ENCODE measurements around the gene ATP5ME.
"Not testable (repeated sequence)": the region's sequence is repeated elsewhere in the genome, so short reads cannot be mapped to it uniquely, and the experiment has no call there.

ATP5ME gene

DNA sequence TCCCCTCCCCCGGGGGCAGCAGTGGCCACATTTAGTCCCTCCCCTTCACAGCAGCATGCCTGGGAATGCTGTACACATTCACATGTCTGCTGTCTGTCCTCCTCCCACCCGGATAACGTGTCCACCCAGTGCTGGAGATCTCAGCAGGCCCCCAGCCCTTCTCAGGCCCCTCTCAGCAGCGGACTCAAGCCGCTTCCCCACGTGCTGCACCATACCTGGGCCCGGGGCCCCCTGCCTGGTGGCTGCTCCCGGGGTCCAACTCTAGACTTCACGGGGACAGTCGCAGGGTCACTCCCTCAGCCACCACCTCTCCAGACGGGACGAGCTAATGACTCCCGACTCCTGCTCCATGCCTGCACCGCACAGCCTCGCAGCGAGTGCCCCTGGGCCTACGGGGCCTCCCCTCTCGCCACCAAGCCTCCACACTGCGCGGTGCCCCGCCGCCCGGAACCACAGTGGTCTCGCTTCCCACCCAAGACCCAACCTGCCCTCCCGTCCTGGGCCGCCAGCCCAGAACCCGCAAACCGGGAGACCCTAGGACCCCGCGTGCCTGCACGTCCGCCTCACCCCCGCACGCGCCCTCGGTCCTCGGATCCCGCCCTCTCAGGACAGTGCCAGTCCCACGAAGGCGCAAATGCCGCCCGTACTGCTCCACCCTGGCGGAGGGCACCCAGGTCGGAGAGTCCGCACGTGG is 30.3 kb upstream of the ATP5ME start:
- no peak for DNase-seq

DNA sequence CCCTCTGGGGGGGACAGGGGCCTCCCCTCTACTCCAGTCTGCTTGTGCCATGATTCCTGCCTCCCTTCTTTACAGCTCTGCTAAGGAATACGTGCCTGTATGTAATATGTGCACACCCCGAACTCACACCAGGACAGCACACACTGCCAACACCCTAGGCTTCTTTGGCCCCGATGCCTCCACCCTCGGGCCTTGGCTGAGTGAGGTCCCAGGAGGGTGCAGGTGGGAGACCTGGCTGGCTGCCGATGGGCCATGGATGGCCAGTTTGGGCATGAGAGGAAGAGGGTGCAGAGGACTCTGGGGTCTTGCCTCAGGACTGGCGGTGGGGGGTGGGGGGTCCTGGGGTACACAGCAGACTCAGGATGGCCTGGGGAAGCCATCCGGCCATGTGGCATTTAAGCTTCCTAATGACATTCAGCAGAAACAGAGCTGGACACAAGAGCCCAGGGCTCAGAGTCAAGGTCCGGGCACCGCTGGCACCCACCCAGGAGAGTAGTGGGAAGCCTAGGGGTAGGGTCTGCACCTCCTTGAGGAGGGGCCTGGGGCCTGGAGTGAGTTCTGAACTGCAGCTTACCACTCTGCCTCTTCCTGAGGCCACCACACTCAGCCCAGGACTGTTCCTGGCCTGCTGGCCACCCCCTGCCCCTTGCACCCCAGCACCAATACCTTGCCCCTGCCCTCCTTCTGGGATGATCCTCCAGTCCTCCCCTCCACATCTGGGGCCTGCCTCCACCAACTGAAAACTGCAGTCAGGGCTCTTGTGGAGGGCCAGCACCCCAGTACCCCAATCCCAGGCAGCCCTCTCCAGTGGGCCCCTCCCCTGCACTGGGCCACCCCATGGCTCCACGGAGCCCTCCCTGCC is 29.5 kb upstream of the ATP5ME start:
- DNase-seq = no peak

DNA sequence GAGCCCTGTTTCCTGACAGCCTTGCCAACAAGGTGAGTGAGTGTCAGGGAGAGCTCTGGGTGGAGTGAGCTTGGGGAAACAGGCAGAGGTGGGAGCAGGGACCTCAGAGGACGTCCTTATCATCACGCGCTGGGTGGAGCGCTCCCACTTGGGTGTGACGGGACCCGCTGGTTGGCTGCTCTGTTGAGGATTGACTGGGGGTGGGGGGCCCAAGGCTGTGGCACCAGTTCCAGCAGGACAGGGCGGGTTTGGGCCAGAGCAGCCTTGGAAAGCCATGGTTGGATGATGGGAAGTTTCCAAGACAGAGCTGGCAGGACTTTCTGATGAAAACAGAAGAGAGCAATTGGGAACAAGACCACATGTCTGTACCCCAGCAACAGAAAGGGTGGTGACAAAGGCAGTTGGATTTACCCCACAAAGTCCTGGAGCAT is 28.6 kb upstream of the ATP5ME start:
- no peak for DNase-seq

DNA sequence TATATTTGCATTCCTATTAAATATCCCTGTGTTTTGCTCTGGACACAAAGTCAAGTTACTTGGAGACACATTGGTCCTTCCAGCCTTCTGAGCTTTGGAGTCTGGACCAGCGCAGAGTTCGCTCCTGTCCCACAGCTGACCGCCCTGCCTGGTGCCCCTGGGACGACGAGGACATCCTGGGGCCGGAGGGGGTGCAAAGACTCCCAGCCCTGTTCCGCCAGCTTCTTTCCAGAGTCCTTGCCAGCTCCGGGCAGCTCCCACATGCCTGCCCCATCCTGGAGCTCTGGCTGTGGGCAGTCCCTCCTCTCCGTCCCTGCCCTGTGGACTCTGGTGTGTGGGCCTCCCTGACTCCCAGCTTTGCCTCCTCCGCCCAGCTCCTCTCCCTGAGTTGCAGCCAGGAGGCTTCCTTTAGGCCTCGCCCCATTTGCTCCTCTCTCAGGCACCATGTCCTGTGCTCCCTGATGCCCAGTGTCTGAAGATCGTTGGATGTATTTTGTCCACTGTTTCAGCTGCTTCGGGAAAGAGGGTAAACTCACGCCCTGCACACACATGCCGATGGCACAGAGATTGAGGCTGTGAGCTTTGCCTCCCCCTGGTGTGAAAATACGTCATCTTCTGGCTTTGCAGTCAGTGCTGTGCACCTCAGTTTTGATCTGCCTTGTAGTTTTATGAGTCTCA is 26.6 kb upstream of the ATP5ME start:
- no peak for DNase-seq

DNA sequence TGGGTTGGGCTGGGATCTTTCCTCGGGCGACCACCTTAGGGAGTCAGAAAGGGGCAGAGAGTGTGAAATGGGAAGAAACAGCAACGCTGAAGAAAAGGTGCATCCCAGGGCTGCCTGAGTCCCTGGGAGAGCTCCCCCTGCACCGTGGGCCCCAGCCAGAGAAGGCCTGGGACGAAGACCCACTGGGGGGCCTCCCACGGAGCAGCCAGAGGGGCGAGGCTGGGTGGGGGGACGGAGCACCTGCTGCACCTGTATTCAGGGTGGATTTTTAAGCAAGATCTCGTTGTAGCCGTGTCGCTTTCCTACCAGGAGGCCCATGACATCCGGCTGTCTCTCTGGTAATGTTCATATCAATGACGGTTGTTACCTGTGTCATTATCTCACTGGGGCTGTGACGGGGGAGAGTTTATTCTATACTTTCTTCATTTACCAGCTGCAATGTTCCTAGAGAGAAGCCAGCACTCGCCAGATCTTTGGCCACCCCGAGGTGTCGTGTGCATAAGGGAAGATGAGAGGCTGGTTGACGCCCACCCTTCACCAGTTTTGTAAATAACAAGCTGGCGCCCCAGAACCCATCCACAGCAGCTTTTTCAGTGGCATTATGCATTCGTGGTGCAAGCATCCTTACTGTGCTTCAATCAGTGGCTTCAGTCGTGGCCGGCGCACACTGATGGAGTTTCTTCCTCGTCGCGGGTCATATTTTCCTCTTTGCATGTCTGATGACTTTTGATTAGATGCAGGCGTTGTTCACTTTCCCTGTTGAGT is 25.9 kb upstream of the ATP5ME start:
- DNase-seq = no peak

DNA sequence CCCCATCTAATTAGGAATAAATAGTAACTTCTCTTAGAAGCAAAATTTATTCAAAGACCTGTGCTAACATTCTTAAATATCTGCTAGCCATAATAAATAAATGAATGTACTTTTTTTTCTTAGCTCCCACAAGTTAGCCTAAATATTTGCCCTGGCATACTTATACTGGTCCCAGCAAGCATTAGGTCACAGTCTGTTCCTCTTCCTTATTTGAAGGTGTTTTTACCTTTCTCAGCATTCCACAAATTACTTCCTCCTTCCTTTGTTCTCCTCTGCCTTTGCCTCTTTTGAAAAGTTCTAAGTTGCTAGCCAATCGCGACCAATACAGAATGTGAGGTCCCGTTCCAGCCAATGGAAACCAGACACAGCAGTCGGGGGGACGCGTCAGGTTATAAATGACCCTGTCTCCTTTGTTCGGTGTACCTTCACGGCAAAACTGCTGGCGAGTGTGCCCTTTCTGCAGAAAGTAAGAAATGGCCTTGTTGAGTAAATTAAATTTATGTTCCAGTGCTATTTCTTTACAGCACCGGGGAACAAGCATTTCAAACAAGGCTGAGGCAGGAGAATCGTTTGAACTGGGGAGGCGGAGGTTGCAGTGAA is 20.4 kb upstream of the ATP5ME start:
- DNase-seq = not testable (repeated sequence)

DNA sequence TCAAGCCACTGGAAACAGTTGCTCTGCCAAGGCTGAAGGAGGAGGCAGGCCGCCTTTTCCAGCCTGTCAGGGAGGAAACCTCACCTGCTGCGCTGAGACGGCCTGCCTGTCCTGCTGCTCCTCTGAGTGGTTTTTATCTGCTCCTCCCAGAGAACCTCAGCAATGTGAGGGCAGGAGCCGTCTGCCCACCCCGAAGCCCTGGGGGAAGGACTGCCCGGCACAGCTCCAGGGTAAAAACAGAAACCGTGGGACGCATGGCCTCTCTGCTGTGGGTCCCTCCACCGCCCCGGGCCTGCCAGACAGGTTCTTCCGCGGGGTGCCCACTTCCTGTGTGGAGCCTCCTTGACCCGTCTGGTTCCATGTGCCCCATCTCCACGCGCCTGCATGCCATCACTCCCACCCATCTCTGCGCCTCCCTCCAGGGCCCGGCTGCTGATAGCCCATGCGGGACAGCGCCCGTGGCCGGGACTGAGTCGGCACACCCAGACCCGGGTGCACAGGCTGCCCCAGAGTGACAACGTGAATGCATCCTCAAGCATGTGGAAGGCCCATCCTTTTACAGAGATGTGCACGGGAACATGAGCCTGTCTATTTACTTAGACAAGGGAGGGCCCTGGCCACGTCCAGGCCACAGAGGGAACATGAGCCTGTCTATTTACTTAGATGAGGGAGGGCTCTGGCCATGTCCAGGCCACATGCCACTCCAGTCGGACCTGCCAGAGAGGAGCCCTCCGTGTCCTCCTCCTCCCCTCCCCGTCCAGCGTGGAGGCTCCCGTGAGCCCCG is 18.9 kb upstream of the ATP5ME start:
- DNase-seq = no peak

DNA sequence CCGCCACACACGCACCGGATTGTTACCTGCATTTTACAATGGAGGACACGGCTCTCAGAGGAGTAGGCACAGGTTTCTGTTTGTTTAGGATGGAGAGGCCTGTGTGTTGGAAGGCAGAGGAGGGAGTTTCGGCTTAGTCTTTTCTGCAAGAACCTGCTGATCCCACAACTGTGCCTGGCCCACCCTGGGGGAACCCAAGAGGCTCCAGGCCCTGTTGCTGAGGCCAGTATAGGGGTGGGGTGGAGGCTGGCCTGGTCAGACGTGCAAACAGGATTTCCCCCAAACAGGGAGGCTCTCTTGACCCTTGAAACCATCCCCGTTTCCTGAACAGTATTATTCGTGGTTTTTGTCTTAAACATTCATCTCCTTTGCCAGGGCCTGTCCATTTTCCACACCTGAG is 15.6 kb upstream of the ATP5ME start:
- DNase-seq = no peak

DNA sequence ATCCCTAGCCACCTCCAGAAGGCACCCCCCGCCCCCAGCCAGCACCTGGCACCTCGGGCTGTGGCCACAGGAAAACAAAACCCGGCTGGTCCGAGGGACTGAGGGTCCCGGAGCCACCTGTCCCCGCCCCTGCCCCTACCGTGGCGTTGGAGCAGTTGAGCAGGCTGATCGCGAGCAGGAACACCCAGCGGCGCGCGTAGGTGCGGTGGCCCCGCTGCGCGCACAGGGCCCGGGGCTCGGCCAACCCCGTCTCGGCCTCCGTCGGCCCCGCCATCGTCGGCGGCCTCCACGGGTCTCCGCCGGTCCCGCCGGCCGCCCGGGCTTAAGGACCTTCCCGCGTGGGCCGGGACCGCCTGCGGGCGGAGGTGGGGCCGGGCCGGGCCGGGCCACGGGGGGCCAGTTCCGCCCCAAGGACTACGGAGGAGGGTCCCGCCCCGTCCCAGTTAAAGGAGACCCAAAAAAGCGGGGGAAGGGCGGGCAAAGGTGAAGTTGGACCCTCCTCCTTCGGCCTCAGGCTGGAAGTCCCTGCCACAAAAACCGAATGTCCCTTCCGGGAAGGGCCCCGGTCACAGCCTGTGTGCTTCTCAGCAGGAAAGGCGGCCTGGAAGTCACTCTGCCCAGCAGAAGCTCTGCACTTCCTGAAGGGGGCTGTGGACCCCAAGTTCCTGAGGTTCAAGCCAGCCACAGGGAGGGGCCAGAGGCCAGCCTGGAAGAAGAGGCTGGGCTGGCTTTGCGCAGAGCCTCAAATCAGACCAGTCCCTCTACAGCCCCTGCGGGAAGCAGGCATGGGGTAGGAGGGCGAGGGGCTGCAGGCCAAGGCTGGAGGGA is 15.0 kb upstream of the ATP5ME start, which contains the start of gene SLC49A3:
TSS of gene SLC49A3 (minus strand) at position 298 of the 828 bp plus-strand sequence. CDS start at position 274, 24 bp downstream.
- DNase-seq = no peak

DNA sequence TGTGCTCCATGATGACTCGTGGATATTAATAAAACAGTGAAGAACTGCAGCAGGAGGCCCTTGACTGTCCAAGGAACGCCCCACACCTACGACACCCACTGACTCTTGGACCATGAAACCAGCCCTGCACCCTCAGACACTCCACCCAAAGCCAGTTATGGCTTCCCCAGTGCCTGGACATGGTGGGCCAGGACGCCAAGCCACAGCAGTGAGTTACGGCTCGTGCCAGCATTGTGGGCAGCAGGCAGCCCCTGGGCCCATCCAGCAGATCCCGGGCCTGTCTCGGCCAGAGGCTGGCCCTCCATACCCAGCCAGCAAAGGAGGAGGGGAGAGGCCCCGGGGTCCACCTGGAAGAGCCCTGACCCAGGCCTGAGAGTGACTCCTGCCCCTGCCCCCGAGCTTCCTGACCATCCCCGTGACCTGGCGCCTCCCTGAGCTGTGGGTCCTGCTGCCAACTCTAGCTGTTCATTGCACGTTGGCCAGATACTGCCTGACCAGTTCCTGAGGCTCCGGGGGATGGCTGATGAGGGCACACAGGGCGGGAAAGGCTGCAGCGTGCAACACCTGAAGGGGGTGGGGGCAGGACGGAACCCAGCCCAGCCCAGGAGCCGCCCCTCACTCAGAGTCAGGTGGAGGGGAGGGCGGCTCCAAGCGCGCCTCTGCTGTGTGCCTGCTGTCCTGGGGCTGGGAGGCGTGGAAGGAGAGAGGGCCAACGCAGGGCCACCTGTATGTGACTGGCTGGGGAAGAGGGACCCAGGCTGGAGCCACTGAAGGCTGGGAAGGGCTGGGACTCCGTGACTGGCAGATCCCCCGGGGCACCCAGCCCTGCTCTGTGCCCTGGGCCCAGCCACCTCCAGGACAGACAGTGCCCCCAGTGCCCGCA is 14.1 kb upstream of the ATP5ME start:
- no peak for DNase-seq

DNA sequence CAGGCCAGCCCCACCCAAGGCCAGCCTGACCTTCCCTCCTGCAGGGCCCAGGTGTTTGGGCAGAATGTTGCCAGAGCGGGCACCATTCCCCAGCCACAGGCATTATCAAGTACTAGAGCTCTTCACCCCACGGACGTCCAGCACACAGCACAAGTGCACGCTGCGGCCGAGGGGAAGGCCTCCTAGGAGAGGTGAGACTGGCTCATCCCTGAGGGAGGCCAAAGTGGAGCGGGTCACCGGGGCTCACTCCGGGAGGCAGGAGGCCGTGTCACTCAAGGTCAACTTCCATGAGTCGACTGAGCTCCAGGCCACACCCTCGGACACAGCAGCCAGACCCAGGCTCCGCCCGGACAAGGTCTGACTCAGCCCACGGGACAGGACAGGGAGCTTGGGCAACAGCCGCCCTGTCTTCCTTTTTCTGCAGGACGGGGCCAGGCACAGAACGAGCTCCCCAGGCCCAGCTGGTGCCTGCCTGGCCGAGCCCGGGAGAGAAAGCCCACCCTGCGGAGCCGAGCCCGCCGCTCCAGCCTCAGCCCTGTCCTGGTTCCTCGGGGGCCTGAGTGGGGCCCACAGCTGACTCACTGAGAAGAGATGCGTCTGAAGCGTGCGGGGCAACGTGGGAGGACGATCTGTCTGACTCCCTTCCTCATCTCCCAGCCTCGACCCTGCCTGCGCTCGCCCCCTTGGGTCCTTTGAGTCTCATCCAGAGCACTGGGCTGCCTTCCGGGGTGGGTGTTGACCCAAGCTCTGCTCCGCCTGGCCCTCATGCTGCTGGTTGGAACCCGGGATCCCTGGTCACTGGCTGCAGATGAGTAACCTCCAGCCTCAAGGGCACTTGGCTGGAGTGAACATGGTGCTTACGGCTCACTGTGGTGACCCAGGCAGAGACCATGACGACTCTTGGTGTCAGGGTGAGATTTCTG is 13.2 kb upstream of the ATP5ME start:
- no peak for DNase-seq

DNA sequence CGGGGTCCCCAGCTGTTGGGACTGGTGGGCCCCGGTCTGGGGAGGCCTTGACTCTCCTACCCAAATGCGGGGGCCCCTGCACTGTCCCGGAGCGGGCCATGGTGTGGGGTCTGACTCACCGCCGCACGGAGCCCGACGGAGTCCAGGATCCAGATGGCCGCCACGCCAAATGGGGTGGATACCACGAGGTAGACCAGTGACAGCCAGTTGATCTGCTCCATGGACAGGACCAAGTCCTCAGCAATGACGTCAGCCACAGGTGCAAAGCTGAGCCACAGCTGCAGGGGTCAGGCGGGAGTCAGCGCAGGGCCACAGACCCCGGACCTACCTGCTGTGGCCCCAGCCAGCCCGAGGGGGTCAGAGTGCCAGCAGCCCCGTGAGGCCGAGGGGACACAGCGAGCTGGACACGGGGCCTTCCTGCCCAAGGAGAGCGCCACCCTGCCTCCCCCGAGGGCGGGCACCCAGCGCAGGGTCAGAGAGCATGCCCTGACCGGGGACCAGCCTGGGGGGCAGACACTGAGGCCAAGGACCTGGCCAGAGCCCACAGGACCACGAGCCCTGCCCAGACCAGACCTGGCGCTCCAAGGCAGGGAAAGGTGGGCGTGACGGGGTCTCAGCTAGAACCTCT is 12.5 kb upstream of the ATP5ME start:
- no peak for DNase-seq

DNA sequence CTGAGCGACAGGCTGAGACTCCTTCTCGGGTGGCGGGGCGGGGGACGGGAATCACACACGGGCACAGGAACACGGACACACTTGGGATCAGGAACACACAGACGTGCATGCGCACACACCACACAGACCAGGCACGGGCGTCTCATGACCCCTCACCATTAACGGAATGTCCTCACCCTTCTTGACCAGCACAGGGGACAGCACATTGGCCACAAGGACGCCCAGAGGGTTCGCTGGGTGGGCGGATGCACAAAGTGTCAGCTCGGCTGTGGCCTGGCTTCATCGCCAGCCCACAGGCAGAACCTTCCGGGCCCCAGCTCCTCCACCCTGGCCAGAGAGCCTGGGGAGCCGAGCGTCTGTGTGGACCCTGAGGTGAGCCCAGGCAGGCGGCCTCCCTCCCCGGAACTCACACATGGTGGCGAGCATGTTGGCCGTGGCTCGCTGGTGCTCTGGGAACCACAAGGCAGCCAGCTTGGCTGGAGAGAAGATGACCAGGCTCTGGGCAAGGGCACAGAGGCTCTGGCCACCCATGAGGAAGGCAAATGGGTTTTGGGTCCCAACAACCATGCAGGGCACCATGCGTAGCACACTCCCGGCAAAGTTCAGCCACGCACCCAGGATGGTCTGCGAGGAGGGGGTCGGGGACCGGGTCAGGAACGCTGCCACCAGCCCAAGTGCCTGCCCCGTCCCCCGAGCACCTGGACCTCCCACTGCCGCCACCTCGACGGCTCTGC is 11.8 kb upstream of the ATP5ME start:
- DNase-seq = no peak

DNA sequence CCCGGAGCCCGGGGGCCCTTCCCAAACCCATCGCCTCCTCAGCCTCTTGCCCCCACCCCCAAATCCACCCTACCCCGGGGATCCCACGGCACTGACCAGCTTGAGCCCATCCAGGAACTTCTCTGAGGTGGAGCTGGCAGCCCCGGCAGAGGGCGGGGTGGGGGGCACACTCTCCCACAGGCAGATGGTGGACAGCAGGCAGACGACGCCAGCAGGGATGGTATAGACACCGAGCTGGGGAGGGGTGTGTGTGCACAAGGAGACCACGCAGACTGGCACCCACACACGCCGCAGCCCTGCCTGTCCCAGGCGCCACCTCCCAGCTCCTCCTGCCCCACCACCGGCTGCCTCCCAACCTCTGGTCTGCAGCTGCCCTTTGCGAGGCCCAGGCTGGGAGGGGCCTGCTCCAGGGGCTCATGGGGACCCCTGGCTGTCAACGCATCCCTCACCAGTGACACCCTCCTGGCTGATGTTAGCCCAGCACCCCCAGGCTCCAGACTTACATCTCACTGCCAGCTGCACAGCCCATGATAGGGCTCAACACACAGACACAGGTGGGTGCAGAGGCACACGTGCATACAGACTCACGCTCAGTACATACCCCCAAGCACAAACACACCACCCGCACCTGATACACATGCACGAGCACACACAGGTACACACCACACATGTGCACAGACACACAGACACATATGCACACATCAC is 10.7 kb upstream of the ATP5ME start:
- DNase-seq = no peak

DNA sequence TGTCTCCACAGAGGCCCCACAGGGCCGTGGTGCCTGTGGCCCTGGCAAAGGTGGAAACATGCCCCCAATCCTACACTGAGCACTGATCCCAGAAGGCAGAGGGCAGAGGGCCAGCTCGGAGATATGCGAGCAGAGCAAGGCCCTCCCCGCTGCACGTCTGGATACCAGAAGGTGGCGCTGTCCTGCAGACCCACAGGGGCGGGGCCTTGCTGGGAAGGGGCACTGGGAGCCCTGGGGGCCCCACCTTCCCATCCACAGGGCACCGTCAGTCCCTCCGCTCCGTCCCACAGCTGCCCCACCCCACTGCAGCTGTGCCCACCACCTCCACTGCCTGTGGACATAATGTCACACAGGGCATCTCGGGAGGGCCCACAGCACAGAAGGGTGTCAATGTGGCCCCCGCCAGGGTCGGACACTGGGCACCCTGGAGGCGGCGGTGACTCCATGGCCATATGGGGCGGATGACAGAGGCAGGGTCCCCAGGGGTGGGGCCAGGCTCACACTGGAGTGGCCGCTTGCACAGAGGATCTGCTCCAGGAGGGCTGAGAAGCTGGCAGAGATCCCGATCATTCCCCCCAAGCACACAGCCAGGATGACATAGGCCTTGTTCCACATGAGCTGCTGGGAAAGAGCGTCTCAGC is 10.0 kb upstream of the ATP5ME start:
- DNase-seq = no peak

All from NCI-H1105 treated with DMSO at 0.1 percent for 48 hours (cell line).